CD4-positive, CD25-positive, alpha-beta regulatory T cell (primary cell): Measurements from ENCODE around the gene PHC2. TPM values are rescaled to one million over a fixed set of nuclear protein-coding genes. Genes with fewer than 3 reads are reported as not detected.
A peak's percentile ranks its signal among the peaks of the same experiment; 100 is the strongest.

Experiments used
- ATAC-seq, 2 donors: fragments of 150-1000 bp; cut with Tn5 transposase; one replicate each; pipeline ENCODE4 v1.10.0; 2021; ENCODE audit warnings: low read depth in 2 of 2, moderate number of reproducible peaks in 2 of 2, moderate library complexity in 1 of 2
- DNase-seq, 3 donors: peaks; one replicate each; pipeline versions ENCODE4 v3.0.0 to v3.0.0-alpha.2; 2012 to 2022; ENCODE audit warnings: mixed read lengths in 1 of 3
- H3K27ac ChIP-seq: one replicate; pipeline ENCODE4 v1.7.0; 2013; ENCODE audit warnings: mild to moderate bottlenecking, low read length; ENCODE audit not compliant: insufficient read depth, poor library complexity, severe bottlenecking
- H3K27me3 ChIP-seq: one replicate; pipeline ENCODE4 v1.7.0; 2013; ENCODE audit warnings: low read length; ENCODE audit not compliant: control insufficient read depth, insufficient read depth
- H3K36me3 ChIP-seq: one replicate; pipeline ENCODE4 v1.7.0; 2013; ENCODE audit warnings: mild to moderate bottlenecking, low read length, moderate library complexity; ENCODE audit not compliant: control insufficient read depth, insufficient read depth
- H3K4me1 ChIP-seq: 2 replicates; pipeline ENCODE4 v1.7.0; 2013; ENCODE audit warnings: mild to moderate bottlenecking, low read length; ENCODE audit not compliant: insufficient read depth, control insufficient read depth, poor library complexity, severe bottlenecking
- H3K4me3 ChIP-seq: one replicate; pipeline ENCODE4 v1.7.0; 2013; ENCODE audit warnings: low read depth, mild to moderate bottlenecking, low read length, moderate library complexity
- H3K9me3 ChIP-seq, 2 experiments: 1 replicate in 1 of 2; 2 replicates in 1 of 2; pipeline ENCODE4 v1.7.0; 2013; ENCODE audit warnings: low read length in 2 of 2, mild to moderate bottlenecking in 1 of 2, moderate library complexity in 1 of 2; ENCODE audit not compliant: control insufficient read depth in 2 of 2
- H3K27ac Mint-ChIP-seq, 3 donors: one replicate each; pipeline ENCODE4 v1.8.0; 2020 to 2022; ENCODE audit warnings: mild to moderate bottlenecking in 3 of 3, mixed read lengths in 3 of 3, moderate library complexity in 2 of 3
- H3K27me3 Mint-ChIP-seq: one replicate; pipeline ENCODE4 v1.8.0; 2022; ENCODE audit warnings: mild to moderate bottlenecking, mixed read lengths
- H3K36me3 Mint-ChIP-seq: one replicate; pipeline ENCODE4 v1.8.0; 2020; ENCODE audit warnings: mixed read lengths
- H3K4me1 Mint-ChIP-seq, 4 donors: one replicate each; pipeline ENCODE4 v1.8.0; 2020 to 2022; ENCODE audit warnings: mixed read lengths in 4 of 4, mild to moderate bottlenecking in 1 of 4
- H3K4me3 Mint-ChIP-seq, 4 donors: one replicate each; pipeline ENCODE4 v1.8.0; 2020 to 2022; ENCODE audit warnings: mild to moderate bottlenecking in 4 of 4, mixed read lengths in 4 of 4, moderate library complexity in 3 of 4
- H3K9me3 Mint-ChIP-seq, 7 donors: one replicate each; pipeline ENCODE4 v1.8.0; 2020 to 2022; ENCODE audit warnings: mixed read lengths in 7 of 7, mild to moderate bottlenecking in 3 of 7, moderate library complexity in 2 of 7
- polyA plus RNA-seq, 4 donors: library from polyadenylated mRNA; unstranded; fragments of 300-500 nt; fragmentation: Illumina TruSeq; gene quantifications; one replicate each; pipeline ENCODE4 v1.2.3, GENCODE V29; 2021
- total RNA-seq: library from RNA; stranded (reverse); gene quantifications from one replicate; pipeline ENCODE4 v1.2.3, GENCODE V29; 2022

The PHC2 gene
- total and polyA plus RNA-seq, 5 donors from 2014 or later = 9.7 to 34.8 (median 20.7) TPM

DNA sequence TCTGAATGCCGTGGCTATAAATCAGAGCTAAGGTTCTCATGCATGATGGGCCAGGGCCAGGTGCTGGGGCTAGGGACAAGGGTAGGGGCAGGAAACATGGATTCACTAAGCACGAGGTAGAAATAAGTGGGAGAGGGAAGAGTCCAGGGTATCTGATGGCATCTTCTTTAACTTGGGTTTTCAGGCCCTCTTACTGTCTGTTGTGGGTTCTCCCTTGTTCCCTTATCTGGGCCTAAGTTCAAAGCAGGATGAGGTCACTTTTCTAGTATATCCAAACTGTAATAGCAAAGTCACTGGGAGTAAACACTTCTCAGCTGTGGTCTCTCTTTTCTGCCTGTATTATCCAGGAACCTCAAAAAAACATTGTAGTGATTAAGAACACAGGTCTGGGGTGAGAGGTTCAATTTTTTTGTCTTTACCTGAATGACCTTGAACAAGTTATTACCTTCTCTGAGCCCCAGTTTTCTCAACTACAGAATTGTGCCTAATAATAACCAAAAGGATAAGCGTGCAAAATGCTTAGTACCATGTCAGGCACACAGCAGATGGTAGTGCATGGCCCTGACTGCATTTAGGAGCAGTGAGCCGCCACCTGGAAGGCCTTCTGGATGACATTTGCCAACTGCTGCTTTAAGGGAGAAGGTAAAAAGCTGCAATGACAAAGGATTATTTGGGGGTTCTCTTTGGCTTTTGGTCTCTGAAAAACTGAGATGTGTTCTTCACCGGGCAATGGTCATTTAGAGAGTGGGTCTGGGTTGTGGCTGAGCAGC, 56.4 kb downstream of the PHC2 start:
- H3K36me3 ChIP-seq = no peaks in the 10 kb centered on the region
- H3K27me3 ChIP-seq = no peaks in the 10 kb centered on the region
- Mint-ChIP-seq H3K4me3 (no peak overlapping the region), H3K36me3 (no peaks in the 10 kb centered on the region), H3K9me3 (no peaks in the 10 kb centered on the region), H3K4me1 (peaks cover 0 to 10% (median 2%) of the 10 kb centered on the region in 4 donors), H3K27me3 (peaks cover 5% of the 10 kb centered on the region), H3K27ac (no peak overlapping the region)
- DNase-seq (no peak), ATAC-seq (no peak)
- H3K27ac ChIP-seq = no peak overlapping the region
- H3K9me3 ChIP-seq = no peaks in the 10 kb centered on the region
- no peaks in the 10 kb centered on the region for H3K4me1 ChIP-seq
- H3K4me3 ChIP-seq = no peak overlapping the region

DNA sequence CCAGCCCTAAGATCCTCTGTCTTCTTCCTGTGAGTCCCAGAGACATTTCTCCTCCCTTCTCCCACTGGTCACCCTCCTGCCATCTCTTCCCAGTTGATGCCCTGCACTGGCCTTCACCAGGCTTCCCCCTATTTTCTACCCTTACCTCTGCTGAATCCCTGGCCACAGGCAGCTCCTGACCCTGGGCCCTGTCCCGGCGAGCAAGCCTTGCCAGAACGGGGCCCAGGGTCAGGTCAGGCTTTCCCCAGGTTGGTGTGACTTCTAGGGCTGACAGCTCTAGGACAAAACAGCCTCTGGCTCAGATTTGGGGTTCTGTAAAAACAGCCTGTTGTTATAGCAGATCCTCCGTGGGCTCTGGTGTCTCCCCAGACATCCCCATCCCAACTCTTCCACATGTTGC, 57.3 kb downstream of the PHC2 start:
- H3K4me3 Mint-ChIP-seq = no peak overlapping the region
- peak overlapping the region in 1 of 3 donors; percentile 67 for H3K27ac Mint-ChIP-seq
- H3K27me3 Mint-ChIP-seq = peaks cover 5% of the 10 kb centered on the region
- H3K4me1 Mint-ChIP-seq = peaks cover 0 to 10% (median 2%) of the 10 kb centered on the region in 4 donors
- H3K36me3 ChIP-seq = no peaks in the 10 kb centered on the region
- no peaks in the 10 kb centered on the region for H3K9me3 Mint-ChIP-seq
- DNase-seq = no peak
- H3K36me3 Mint-ChIP-seq = no peaks in the 10 kb centered on the region
- H3K4me3 ChIP-seq = no peak overlapping the region
- H3K9me3 ChIP-seq = no peaks in the 10 kb centered on the region
- no peak overlapping the region for H3K27ac ChIP-seq
- H3K27me3 ChIP-seq = no peaks in the 10 kb centered on the region
- H3K4me1 ChIP-seq = no peaks in the 10 kb centered on the region
- no peak for ATAC-seq

DNA sequence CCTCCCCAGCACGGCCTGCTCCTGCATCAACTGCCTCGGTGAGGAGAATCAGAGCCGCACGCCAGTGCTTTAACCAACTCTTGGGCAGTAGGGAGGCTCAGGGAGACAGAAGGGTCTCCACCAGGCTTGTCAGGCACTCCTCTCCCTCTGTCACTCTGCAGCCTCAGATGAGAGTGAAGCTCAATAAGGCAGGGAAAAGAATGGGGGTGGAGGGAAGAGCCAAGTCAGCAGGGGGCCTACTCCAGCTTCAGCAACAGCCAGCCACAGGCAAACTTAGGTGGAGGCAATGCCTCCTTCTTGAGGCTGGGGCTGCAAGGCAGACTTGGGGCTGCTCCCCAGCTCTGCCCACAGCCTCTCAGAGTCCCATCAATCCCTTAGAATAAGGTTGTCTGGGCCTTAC, 58.2 kb downstream of the PHC2 start:
- H3K27me3 Mint-ChIP-seq = peaks cover 10% of the 10 kb centered on the region
- no peak overlapping the region for H3K4me3 ChIP-seq
- DNase-seq (no peak), ATAC-seq (no peak)
- H3K27ac ChIP-seq = no peak overlapping the region
- H3K36me3 ChIP-seq = no peaks in the 10 kb centered on the region
- no peak overlapping the region for H3K27ac Mint-ChIP-seq
- no peaks in the 10 kb centered on the region for H3K27me3 ChIP-seq
- H3K9me3 Mint-ChIP-seq = no peaks in the 10 kb centered on the region
- no peaks in the 10 kb centered on the region for H3K4me1 ChIP-seq
- H3K36me3 Mint-ChIP-seq = no peaks in the 10 kb centered on the region
- H3K4me3 Mint-ChIP-seq = no peak overlapping the region
- no peaks in the 10 kb centered on the region for H3K9me3 ChIP-seq
- peaks cover 0 to 9% (median 2%) of the 10 kb centered on the region in 4 donors for H3K4me1 Mint-ChIP-seq

DNA sequence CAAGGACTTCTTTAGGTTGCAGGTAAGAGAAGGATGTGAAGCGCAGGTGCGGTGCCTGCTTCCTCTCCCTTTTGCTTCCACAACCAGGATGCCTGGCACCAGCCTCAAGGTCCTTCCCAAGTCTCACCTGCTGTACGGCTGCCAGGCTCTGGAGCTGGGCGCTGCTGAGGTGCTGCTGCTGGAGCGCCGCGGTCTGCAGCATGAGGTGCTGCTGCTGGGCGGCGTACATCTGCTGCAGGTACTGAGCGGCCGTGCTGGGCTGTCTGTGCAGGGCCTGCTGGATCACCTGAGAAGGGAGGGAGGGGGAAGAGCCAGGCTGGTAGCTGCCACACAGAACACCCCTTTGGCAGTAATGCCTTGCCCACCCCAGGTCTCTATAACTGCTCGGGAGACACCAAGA, 58.7 kb downstream of the PHC2 start:
- Mint-ChIP-seq H3K27me3 (peaks cover 10% of the 10 kb centered on the region), H3K9me3 (no peaks in the 10 kb centered on the region), H3K4me3 (no peak overlapping the region), H3K27ac (no peak overlapping the region), H3K36me3 (no peaks in the 10 kb centered on the region), H3K4me1 (peaks cover 0 to 4% (median 2%) of the 10 kb centered on the region in 4 donors)
- no peak overlapping the region for H3K4me3 ChIP-seq
- no peaks in the 10 kb centered on the region for H3K27me3 ChIP-seq
- DNase-seq (no peak), ATAC-seq (no peak)
- H3K36me3 ChIP-seq = no peaks in the 10 kb centered on the region
- no peaks in the 10 kb centered on the region for H3K4me1 ChIP-seq
- H3K27ac ChIP-seq = no peak overlapping the region
- no peaks in the 10 kb centered on the region for H3K9me3 ChIP-seq

DNA sequence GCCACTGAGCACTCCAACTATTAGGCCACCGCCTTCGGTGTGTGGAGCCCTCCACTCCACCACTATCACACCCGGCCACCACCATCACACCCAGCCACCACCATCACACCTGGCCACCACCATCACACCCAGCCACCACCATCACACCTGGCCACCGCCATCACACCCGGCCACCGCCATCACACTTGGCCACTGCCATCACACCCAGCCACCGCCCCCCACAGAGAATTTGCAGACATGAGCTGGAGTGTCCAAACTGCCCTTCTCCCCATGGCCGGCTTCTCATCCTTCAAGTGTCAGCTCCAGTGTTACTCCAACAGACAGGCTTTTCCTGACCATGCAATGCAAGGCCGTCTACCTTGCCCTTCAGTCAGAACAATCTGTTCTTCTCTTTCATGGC, 59.6 kb downstream of the PHC2 start:
- ATAC-seq = no peak
- Mint-ChIP-seq H3K36me3 (no peaks in the 10 kb centered on the region), H3K27me3 (peaks cover 10% of the 10 kb centered on the region), H3K4me3 (no peak overlapping the region), H3K4me1 (no peaks in the 10 kb centered on the region), H3K27ac (no peak overlapping the region), H3K9me3 (no peaks in the 10 kb centered on the region)
- Histone ChIP-seq H3K36me3 (no peaks in the 10 kb centered on the region), H3K4me3 (no peak overlapping the region), H3K27ac (no peak overlapping the region), H3K9me3 (no peaks in the 10 kb centered on the region), H3K4me1 (no peaks in the 10 kb centered on the region), H3K27me3 (no peaks in the 10 kb centered on the region)
- DNase-seq = no peak

DNA sequence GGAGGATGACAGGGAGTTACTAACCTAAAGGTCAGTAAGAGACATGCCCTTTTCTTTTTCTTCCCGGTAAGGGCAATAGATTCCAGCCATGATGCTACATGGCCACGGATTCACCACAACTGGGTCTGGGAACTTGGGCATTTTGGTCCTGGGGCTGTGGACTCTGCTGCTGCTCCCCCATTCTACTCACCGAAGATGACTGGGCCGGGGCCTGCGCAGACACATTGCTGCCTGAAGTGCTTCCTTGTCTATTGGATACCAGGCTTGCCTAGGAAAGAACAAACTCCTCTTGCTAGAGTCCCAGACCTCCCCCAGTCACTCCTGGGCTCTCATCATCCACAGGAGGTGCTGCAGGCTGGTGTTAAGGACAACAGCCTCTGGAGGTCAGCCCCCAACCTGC, 60.1 kb downstream of the PHC2 start:
- Mint-ChIP-seq H3K4me1 (no peaks in the 10 kb centered on the region), H3K27ac (no peak overlapping the region), H3K27me3 (peaks cover 10% of the 10 kb centered on the region), H3K4me3 (no peak overlapping the region), H3K9me3 (no peaks in the 10 kb centered on the region), H3K36me3 (no peaks in the 10 kb centered on the region)
- Histone ChIP-seq H3K4me3 (no peak overlapping the region), H3K4me1 (no peaks in the 10 kb centered on the region), H3K9me3 (no peaks in the 10 kb centered on the region), H3K36me3 (no peaks in the 10 kb centered on the region), H3K27ac (no peak overlapping the region), H3K27me3 (no peaks in the 10 kb centered on the region)
- ATAC-seq = no peak
- no peak for DNase-seq

DNA sequence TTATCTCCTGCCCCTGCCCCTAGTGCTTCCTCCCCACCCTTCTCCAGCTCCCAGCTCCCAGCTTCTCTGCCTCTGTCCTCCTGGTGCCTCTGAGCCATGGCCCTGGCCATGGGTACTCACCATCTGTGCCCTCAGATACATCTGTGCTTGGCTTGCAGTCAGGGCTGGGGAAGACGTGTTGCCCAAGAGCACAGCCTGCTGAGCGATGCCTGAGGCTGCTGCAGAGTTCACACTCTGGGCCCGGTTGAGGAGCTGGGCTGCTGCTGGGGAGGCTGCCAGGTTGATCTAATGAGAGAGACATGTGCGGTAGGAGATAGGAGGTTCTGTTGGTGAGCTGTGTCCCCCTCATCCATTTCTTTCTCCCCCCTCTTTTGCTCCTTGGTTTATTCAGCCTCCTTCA, 60.6 kb downstream of the PHC2 start:
- no peaks in the 10 kb centered on the region for H3K27me3 ChIP-seq
- peaks cover 10% of the 10 kb centered on the region for H3K27me3 Mint-ChIP-seq
- no peak overlapping the region for H3K27ac ChIP-seq
- H3K4me1 ChIP-seq = no peaks in the 10 kb centered on the region
- H3K36me3 Mint-ChIP-seq = no peaks in the 10 kb centered on the region
- no peak overlapping the region for H3K4me3 Mint-ChIP-seq
- no peaks in the 10 kb centered on the region for H3K9me3 ChIP-seq
- DNase-seq = no peak
- no peak overlapping the region for H3K27ac Mint-ChIP-seq
- no peak overlapping the region for H3K4me3 ChIP-seq
- H3K36me3 ChIP-seq = no peaks in the 10 kb centered on the region
- ATAC-seq = no peak
- H3K4me1 Mint-ChIP-seq = no peaks in the 10 kb centered on the region
- H3K9me3 Mint-ChIP-seq = no peaks in the 10 kb centered on the region

DNA sequence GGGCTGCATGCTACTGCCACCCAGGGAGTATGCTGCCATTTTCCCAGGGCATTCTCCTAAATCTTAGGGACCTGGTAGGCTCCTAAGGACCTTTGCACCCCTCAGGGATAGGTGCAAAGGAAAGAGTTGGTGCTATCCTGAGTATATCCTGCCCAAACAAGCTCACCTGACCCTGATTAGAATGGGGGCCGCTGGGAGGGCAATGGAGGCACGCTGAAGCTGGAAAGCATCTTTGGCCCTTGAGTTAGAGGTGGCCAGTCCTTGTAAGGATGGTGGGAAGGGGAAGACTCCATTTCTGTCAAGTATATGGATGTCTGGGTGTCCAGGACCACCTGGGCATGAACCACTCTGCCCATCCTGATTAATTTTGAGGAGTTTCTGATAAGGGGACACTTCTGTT, 61.1 kb downstream of the PHC2 start:
- no peak overlapping the region for H3K27ac ChIP-seq
- ATAC-seq (no peak), DNase-seq (no peak)
- H3K36me3 ChIP-seq = no peaks in the 10 kb centered on the region
- H3K4me3 Mint-ChIP-seq = no peak overlapping the region
- no peaks in the 10 kb centered on the region for H3K4me1 ChIP-seq
- no peaks in the 10 kb centered on the region for H3K9me3 ChIP-seq
- H3K36me3 Mint-ChIP-seq = no peaks in the 10 kb centered on the region
- no peak overlapping the region for H3K27ac Mint-ChIP-seq
- H3K9me3 Mint-ChIP-seq = no peaks in the 10 kb centered on the region
- no peaks in the 10 kb centered on the region for H3K27me3 ChIP-seq
- H3K27me3 Mint-ChIP-seq = peaks cover 10% of the 10 kb centered on the region
- H3K4me3 ChIP-seq = no peak overlapping the region
- no peaks in the 10 kb centered on the region for H3K4me1 Mint-ChIP-seq
